Coronary artery (tissue), 2 donors: ENCODE results near the gene CANT1.

Source experiments
- DNase-seq: peaks from one replicate; pipeline ENCODE4 v3.0.0-alpha.2; 2017; ENCODE audit warnings: low spot score
- H3K27ac ChIP-seq, 2 donors: fragments of 200-600 bp; sonication (generic); one replicate each; pipeline ENCODE4 v1.5.1; 2016 to 2019
- H3K4me3 ChIP-seq: fragments of 200-600 bp; sonication (generic); 2 replicates; pipeline ENCODE4 v1.5.1; 2016; ENCODE audit warnings: mild to moderate bottlenecking, moderate library complexity
- TF ChIP-seq, protein P1 (sequence below): fragments of 200-600 bp; sonication (generic); IDR thresholded peaks from one replicate; pipeline ENCODE4 v1.5.1; 2019; ENCODE audit warnings: antibody characterized with exemption

Gene CANT1

DNA sequence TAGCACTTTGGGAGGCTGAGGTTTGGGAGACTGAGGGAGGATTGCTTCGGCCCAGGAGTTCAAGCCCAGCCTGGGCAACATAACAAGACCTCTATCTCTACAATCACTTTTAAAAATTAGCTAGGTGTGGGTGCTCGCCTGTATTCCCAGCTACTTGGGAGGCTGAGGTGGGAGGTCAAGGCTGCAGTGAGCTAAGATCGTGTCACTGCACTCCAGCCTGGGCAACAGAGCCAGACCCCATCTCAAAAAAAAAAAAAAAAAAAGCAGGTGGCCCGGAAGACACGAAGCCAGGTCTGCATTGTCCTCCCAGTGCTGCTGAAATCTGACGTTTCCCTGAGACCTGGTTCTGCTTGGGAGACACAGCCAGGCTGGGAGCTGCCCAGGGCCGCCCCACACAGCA, 65.5 kb downstream of the CANT1 start:
- no peak for DNase-seq
- TF ChIP-seq, protein P1, sequence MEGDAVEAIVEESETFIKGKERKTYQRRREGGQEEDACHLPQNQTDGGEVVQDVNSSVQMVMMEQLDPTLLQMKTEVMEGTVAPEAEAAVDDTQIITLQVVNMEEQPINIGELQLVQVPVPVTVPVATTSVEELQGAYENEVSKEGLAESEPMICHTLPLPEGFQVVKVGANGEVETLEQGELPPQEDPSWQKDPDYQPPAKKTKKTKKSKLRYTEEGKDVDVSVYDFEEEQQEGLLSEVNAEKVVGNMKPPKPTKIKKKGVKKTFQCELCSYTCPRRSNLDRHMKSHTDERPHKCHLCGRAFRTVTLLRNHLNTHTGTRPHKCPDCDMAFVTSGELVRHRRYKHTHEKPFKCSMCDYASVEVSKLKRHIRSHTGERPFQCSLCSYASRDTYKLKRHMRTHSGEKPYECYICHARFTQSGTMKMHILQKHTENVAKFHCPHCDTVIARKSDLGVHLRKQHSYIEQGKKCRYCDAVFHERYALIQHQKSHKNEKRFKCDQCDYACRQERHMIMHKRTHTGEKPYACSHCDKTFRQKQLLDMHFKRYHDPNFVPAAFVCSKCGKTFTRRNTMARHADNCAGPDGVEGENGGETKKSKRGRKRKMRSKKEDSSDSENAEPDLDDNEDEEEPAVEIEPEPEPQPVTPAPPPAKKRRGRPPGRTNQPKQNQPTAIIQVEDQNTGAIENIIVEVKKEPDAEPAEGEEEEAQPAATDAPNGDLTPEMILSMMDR = no peak

More for the DNA sequence above, 65.5 kb downstream of the CANT1 start:
- H3K4me3 ChIP-seq = no peak overlapping the region
- no peak overlapping the region for H3K27ac ChIP-seq
